BLaER1 treated with 17β-estradiol and CSF1 and Interleukin-3, amounts not matched to agents 10 nM and 100 nM (cell line): ENCODE measurements around the gene CAMP.

Source experiments
- H3K27ac ChIP-seq, 11 experiments: shearing (Covaris generic); formaldehyde crosslinking; 2 replicates each; pipeline ENCODE4 v1.8.1; 2022
- H3K27me3 ChIP-seq, 11 experiments: shearing (Covaris generic); formaldehyde crosslinking; 2 replicates each; pipeline ENCODE4 v1.8.1; 2022
- H3K36me3 ChIP-seq, 11 experiments: shearing (Covaris generic); formaldehyde crosslinking; 2 replicates each; pipeline ENCODE4 v1.8.1; 2022
- H3K4me1 ChIP-seq, 10 experiments: shearing (Covaris generic); formaldehyde crosslinking; 2 replicates each; pipeline ENCODE4 v1.8.1; 2022
- H3K4me2 ChIP-seq, 11 experiments: shearing (Covaris generic); formaldehyde crosslinking; 2 replicates each; pipeline ENCODE4 v1.8.1; 2022
- H3K4me3 ChIP-seq, 10 experiments: shearing (Covaris generic); formaldehyde crosslinking; 2 replicates each; pipeline ENCODE4 v1.8.1; 2022
- H3K9ac ChIP-seq, 11 experiments: shearing (Covaris generic); formaldehyde crosslinking; 2 replicates each; pipeline ENCODE4 v1.8.1; 2022
- H3K9me3 ChIP-seq, 11 experiments: shearing (Covaris generic); formaldehyde crosslinking; replicated peaks in 1 of 11; 2 replicates each; pipeline ENCODE4 v1.8.1; 2022
- H4K20me1 ChIP-seq, 11 experiments: shearing (Covaris generic); formaldehyde crosslinking; 2 replicates each; pipeline ENCODE4 v1.8.1; 2022
- Cebpa-rat ChIP-seq, 11 experiments: shearing (Covaris generic); IDR thresholded peaks; 2 replicates each; pipeline ENCODE4 v1.8.1; 2022

The CAMP gene

DNA sequence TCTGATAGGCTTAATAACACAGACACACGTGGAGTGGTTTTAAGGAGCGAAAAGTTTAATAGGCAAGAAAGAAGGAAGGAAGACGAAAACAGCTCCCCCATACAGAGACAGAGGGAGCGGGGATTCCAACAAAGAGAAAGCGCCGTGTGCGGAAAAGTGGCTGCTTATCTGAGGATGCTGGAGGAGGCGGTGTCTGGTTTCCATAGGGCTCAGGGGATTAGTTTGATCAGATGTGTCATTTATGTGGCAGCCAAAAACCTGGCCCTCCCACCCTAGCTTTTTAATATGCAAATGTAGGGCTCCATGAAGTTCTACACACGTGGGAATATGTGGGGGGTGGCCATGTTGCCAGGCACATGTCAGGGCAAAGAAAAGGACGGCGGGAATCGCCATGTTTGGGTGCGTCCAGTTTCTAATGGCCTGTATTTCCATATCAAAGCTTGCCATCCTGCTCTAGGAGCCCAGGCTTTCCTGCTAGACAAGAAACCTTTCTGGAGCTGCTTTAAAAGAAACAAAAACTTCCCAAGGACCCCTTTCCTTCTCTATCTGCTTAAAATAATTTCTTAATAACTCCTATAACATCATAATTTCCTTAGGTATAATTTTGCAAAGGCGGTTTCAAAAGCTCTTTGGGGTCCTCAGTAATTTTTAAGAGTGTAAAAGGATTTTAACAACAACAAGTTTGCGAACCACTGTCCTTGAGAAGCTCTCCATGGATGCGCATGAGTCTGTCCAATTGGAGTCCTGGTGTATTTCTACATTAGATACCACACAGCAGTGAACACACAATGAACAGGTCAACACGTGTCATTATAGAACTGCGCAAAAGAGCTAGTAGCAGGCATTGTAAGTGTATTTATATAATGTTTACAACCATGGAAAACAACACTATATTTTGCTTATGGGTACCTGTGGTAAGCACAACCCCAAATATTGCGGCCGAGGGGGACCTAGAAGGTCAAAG is 17.0 kb downstream of the CAMP start:
- peak overlapping the region in 10 of 11 experiments; percentile 74 to 90 (median 84); a peak in 18 of 22 replicates for H3K9ac ChIP-seq
- H3K27ac ChIP-seq: peak overlapping the region in 8 of 11 experiments; percentile 77 to 92 (median 86); a peak in 14 of 22 replicates
- peak overlapping the region; percentile 67 to 95 (median 77) for H3K4me3 ChIP-seq
- H3K4me1 ChIP-seq: peaks cover 35 to 66% (median 48%) of the 10 kb centered on the region in 10 experiments
- H3K9me3 ChIP-seq: no peaks in the 10 kb centered on the region
- peaks cover 0 to 6% (median 0%) of the 10 kb centered on the region in 11 experiments; a peak in 4 of 22 replicates for H3K36me3 ChIP-seq
- no peaks in the 10 kb centered on the region for H3K27me3 ChIP-seq
- peaks cover 0 to 11% (median 0%) of the 10 kb centered on the region in 11 experiments; a peak in 1 of 22 replicates for H4K20me1 ChIP-seq
- peak overlapping the region; percentile 61 to 91 (median 77) for H3K4me2 ChIP-seq
- no peak for TF ChIP-seq Cebpa-rat (IDR thresholded peaks at IDR 0.05)

DNA sequence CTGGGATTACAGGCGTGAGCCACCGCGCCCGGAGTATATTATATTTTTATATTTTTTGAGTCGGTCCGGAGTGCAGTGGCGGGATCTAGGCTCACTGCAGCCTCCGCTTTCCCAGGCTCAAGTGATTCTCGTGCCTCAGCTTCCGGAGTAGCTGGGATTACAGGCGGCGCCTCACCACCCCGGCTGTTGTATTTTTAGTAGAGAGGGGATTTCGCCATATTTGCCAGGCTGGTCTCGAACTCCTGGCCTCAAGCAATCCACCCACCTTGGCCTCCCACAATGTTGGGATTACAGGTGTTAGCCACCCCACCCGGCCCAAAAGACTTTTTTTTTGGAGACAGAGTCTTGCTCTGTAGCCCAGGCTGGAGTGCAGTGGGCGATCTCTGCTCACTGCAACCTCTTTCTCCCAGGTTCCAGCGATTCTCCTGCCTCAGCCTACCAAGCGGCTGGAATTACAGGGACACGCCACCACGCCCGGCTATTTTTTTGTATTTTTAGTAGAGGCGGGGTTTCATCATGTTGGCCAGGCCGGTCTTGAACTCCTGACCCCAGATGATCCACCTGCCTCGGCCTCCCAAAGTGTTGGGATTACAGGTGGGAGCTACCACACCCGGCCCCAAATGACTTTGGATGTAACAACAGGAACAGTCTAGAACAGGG is 18.6 kb downstream of the CAMP start:
- Histone ChIP-seq H3K27me3 (no peaks in the 10 kb centered on the region), H3K36me3 (peaks cover 0 to 13% (median 5%) of the 10 kb centered on the region in 11 experiments; a peak in 9 of 22 replicates), H4K20me1 (peaks cover 0 to 15% (median 0%) of the 10 kb centered on the region in 11 experiments; a peak in 3 of 22 replicates), H3K4me3 (peak overlapping the region; percentile 67 to 95 (median 77)), H3K4me1 (peaks cover 36 to 59% (median 47%) of the 10 kb centered on the region in 10 experiments), H3K9ac (peak overlapping the region; percentile 74 to 90 (median 83)), H3K4me2 (peak overlapping the region; percentile 61 to 91 (median 77)), H3K9me3 (no peaks in the 10 kb centered on the region), H3K27ac (peak overlapping the region; percentile 32 to 92 (median 85); a peak in 21 of 22 replicates)
- TF ChIP-seq Cebpa-rat (IDR thresholded peaks at IDR 0.05): peak in 2 of 11 experiments; percentile 27 to 37; a peak in 1 of 22 replicates

DNA sequence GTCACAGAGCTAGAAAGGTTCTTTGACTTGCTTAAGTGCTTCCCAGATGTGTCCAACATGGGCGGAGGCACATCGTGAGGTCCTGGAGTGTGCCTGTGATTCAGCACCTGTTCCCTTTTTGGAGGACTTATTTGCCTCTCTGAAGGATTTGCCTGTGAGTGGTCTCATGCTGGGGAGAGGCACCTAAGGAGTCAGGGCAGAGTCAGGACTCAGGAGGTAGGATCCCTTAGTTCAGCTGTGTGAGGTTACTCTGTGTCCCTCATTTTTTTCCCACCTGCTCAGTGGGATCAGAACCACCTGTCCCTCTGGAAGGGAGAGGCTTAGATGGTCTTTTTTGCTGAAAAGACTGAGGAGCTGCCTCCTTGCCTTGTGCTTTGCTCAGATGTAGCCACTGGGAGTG is 20.6 kb downstream of the CAMP start:
- Histone ChIP-seq H3K4me2 (peak overlapping the region; percentile 29 to 91 (median 77); a peak in 19 of 22 replicates), H3K27ac (peak overlapping the region in 2 of 11 experiments; percentile 2 to 21; a peak in 1 of 22 replicates), H3K4me1 (peaks cover 38 to 74% (median 49%) of the 10 kb centered on the region in 10 experiments), H3K4me3 (no peak overlapping the region), H4K20me1 (peaks cover 0 to 20% (median 5%) of the 10 kb centered on the region in 11 experiments; a peak in 5 of 22 replicates), H3K9me3 (no peaks in the 10 kb centered on the region), H3K27me3 (no peaks in the 10 kb centered on the region), H3K9ac (peak overlapping the region in 1 of 11 experiments; percentile 11; a peak in 1 of 22 replicates), H3K36me3 (peaks cover 9 to 28% (median 16%) of the 10 kb centered on the region in 11 experiments; a peak in 20 of 22 replicates)
- TF ChIP-seq Cebpa-rat (IDR thresholded peaks at IDR 0.05): no peak

DNA sequence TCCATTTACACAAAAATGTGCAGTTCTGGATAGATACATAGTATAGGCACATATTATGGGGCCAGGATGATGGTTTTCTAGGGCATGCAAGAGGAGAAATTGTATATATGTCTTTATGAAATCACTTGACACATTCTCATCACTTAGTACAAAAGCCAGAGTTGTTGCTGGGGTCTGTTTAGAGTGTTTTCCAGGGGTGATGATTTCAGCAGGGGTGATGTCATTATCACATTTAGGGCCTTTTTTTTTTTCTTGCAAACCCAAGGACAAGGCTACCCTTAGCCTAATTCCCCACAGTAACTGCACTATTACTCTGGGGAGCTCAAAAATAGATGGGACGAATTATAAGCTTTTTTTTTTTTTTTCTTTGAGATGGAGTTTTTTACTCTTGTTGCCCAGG is 21.2 kb downstream of the CAMP start:
- H3K27me3 ChIP-seq: no peaks in the 10 kb centered on the region
- no peak overlapping the region for H3K4me3 ChIP-seq
- H3K9me3 ChIP-seq: no peaks in the 10 kb centered on the region
- peaks cover 0 to 20% (median 5%) of the 10 kb centered on the region in 11 experiments; a peak in 5 of 22 replicates for H4K20me1 ChIP-seq
- no peak overlapping the region for H3K27ac ChIP-seq
- peak overlapping the region in 3 of 11 experiments; percentile 5 to 61 (median 6); a peak in 2 of 22 replicates for H3K4me2 ChIP-seq
- H3K4me1 ChIP-seq: peaks cover 38 to 72% (median 48%) of the 10 kb centered on the region in 10 experiments
- H3K36me3 ChIP-seq: peaks cover 11 to 34% (median 22%) of the 10 kb centered on the region in 11 experiments
- no peak for TF ChIP-seq Cebpa-rat (IDR thresholded peaks at IDR 0.05)
- H3K9ac ChIP-seq: no peak overlapping the region

DNA sequence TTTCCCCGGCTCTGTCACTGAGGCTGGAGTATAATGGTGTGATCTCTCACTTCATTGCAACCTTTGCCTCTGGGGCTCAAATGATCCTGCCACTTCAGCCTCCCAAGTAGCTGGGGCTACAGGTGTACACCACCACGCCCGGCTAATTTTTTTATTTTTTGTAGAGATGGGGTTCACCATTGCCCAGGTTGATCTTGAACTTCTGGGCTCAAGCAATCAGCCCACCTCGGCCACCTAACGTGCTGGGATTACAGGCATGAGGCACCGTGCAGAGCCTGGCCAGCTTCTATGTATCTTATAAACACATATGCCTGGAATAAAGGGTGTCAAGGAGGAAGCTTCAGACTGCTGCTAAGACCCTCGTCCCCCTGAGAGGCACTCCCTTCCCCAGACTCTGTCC is 21.8 kb downstream of the CAMP start:
- H3K4me3 ChIP-seq: no peak overlapping the region
- no peaks in the 10 kb centered on the region for H3K27me3 ChIP-seq
- no peak for TF ChIP-seq Cebpa-rat (IDR thresholded peaks at IDR 0.05)
- no peaks in the 10 kb centered on the region for H3K9me3 ChIP-seq
- H3K36me3 ChIP-seq: peaks cover 18 to 40% (median 28%) of the 10 kb centered on the region in 11 experiments
- H3K9ac ChIP-seq: no peak overlapping the region
- peaks cover 0 to 20% (median 5%) of the 10 kb centered on the region in 11 experiments; a peak in 5 of 22 replicates for H4K20me1 ChIP-seq
- peaks cover 34 to 65% (median 43%) of the 10 kb centered on the region in 10 experiments for H3K4me1 ChIP-seq
- no peak overlapping the region for H3K4me2 ChIP-seq
- H3K27ac ChIP-seq: no peak overlapping the region

DNA sequence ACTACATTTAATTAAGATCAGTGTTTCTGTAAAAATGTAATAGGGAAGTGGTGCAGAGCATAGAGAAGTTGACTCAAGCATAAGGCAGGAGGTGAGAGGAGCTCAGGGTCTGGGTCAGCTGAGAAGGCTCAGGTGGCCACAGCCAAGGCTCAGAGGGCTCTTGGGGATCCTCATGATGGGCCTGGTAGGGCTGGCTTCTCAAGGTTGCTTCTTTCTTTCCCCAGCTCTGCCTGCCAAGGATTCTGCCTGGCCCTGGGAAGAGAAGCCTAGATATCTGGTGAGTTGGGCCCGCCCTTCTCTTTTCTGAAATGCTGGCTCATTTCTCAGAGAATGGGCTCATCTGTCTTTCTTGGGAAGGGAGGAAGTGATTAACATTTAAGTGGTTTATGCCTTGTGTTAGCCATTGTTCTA is 24.1 kb downstream of the CAMP start:
- Histone ChIP-seq H3K4me3 (no peak overlapping the region), H3K9ac (peak overlapping the region in 4 of 11 experiments; percentile 25 to 52 (median 48); a peak in 6 of 22 replicates), H3K4me2 (peak overlapping the region in 5 of 11 experiments; percentile 36 to 91 (median 69); a peak in 11 of 22 replicates), H3K36me3 (peaks cover 35 to 60% (median 47%) of the 10 kb centered on the region in 11 experiments), H4K20me1 (peaks cover 0 to 20% (median 5%) of the 10 kb centered on the region in 11 experiments; a peak in 5 of 22 replicates), H3K4me1 (peaks cover 19 to 52% (median 27%) of the 10 kb centered on the region in 10 experiments), H3K27ac (peak overlapping the region in 6 of 11 experiments; percentile 4 to 72 (median 52); a peak in 8 of 22 replicates), H3K27me3 (no peaks in the 10 kb centered on the region), H3K9me3 (no peaks in the 10 kb centered on the region)
- no peak for TF ChIP-seq Cebpa-rat (IDR thresholded peaks at IDR 0.05)

DNA sequence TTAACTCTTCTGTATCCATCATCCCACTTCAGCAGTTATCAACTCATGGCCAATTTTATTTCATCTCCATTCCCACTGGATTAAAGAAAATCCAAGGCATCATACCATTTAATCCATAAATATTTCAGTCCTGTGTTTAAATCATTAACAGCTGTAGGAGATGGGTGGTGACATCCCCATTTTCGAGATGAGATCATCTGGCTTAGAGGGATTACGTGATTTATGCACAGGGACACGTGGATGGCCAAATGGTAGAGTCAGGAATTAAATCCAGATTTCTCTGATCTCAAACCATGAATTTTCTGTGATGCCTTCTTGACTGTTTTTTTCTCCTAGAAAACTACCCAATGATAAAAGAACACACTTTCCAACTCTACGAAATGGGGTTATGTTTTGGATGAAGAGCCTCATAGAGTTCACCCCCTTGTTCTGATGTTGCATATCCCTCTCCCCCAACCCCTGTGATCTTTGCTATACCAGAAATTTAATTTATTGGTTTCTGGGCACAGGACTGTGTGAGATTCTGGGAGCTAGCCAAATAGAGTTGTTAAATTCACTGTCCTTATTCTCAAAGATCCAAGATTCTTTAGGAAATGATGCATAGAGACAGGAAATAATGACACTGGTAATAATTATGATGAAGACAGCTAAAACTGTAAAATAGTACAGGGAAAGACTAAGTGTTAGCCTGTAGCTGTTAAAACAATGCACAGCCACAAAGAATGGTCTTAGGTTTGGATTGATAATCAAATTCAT is 25.0 kb downstream of the CAMP start:
- peaks cover 0 to 20% (median 5%) of the 10 kb centered on the region in 11 experiments; a peak in 5 of 22 replicates for H4K20me1 ChIP-seq
- TF ChIP-seq Cebpa-rat (IDR thresholded peaks at IDR 0.05): no peak

More for the DNA sequence above, 25.0 kb downstream of the CAMP start:
- H3K9me3 ChIP-seq: peaks cover 0 to 3% (median 0%) of the 10 kb centered on the region in 11 experiments; a peak in 1 of 22 replicates
- no peak overlapping the region for H3K27ac ChIP-seq
- no peaks in the 10 kb centered on the region for H3K27me3 ChIP-seq
- H3K9ac ChIP-seq: no peak overlapping the region
- peak overlapping the region in 3 of 11 experiments; percentile 69 to 91 (median 77); a peak in 6 of 22 replicates for H3K4me2 ChIP-seq
- H3K36me3 ChIP-seq: peaks cover 38 to 68% (median 53%) of the 10 kb centered on the region in 11 experiments
- H3K4me1 ChIP-seq: peaks cover 10 to 44% (median 18%) of the 10 kb centered on the region in 10 experiments
- H3K4me3 ChIP-seq: no peak overlapping the region
